Activated CD4-positive, CD25-positive, alpha-beta regulatory T cell treated with anti-CD3 and anti-CD28 coated beads, Interleukin-2, amount 50 U/mL, for 72 hours (primary cell): ENCODE measurements around the gene GBP7.

Experiments used
- DNase-seq: peaks from one replicate; pipeline ENCODE4 v3.0.0; 2021

GBP7 gene

GRCh38 chr1:89104687-89105086 is 71.1 kb downstream of the GBP7 start:
- DNase-seq: no peak

GRCh38 chr1:89104147-89104546 is 71.7 kb downstream of the GBP7 start:
- DNase-seq: no peak

- DNase-seq: no peak
Measured at GRCh38 chr1:89102021-89102420, 73.8 kb downstream of the GBP7 start.

GRCh38 chr1:89100412-89100811 is 75.4 kb downstream of the GBP7 start:
- no peak for DNase-seq

- DNase-seq: no peak
Measured at GRCh38 chr1:89098857-89099256, 76.9 kb downstream of the GBP7 start.

DNA sequence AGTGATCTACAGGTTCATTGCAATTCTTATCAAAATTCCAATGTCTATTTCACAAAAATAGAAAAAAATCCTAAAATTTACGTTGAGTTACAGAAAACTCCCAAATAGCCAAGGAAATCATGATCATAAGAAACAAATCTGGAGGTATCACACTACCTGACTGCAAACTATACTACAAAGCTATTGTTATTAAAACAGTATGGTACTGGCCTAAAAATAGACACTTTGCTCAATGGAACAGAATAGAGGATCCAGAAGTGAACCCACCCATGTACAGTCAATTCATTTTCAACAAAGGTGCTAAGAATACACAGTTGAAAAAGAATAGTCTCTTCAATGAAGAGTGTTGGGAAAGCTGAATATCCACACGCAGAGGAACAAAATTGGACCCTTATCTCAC is 80.1 kb downstream of the GBP7 start:
- no peak for DNase-seq

DNA sequence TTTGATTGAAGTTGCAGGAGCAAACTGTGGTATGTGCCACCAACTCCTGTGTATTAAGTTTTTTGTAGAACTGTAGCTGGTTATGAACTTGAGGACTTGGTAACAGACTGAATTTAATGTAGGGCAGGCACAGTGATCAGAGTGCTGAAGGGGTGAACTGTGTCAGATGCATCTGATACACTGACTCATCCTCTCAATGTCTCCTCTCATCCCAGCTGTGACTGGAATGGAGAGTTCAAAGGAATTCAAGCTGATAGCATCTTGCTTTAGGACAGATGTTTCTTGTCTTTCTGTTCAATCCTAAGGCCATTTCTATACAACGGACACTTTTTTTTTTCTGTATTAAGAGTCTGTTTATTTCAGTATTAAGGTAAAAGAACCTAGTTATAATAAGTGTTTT is 85.8 kb downstream of the GBP7 start:
- no peak for DNase-seq

DNA sequence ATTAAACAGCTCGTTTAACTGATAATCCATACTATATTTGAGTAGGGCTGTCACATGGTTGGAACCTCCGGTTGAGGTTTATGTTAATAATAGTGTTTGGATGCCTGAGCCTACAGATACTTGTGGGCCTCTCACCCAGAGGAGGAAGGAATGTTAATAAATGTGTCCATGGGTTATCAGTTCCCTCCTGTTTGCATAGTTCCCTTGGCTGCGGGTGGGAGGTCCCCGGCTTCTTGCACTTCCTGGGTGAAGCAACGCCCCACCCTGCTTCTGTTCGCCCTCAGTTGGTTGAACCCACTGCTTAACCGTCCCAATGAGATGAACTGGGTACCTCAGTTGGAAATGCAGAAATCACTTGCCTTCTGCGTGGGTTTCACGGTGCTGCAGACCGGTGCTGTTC is 87.2 kb downstream of the GBP7 start:
- no peak for DNase-seq

GRCh38 chr1:89087241-89087640 is 88.6 kb downstream of the GBP7 start:
- DNase-seq: no peak

GRCh38 chr1:89085781-89086180 is 90.0 kb downstream of the GBP7 start:
- no peak for DNase-seq
